CD4-positive, alpha-beta T cell (primary cell): ENCODE results near the gene POLE. TPM values are rescaled to one million over a fixed set of nuclear protein-coding genes. Genes with fewer than 3 reads are reported as not detected.

Experiments
- ATAC-seq: fragments of 200-7000 bp; cut with Tn5 transposase; one replicate; pipeline ENCODE4 v1.10.0; 2022; ENCODE audit warnings: mild to moderate bottlenecking; ENCODE audit not compliant: poor library complexity
- CTCF ChIA-PET: fragments of 350-600 bp; sonication (Branson Sonifier 250); formaldehyde crosslinking; loops from one replicate; lab custom pipeline; 2021; ENCODE audit warnings: antibody characterized with exemption, inconsistent platforms; lab: Charles Lee
- POLR2A ChIA-PET: fragments of 350-600 bp; sonication (Branson Sonifier 250); formaldehyde crosslinking; loops from one replicate; lab custom pipeline; 2021; ENCODE audit warnings: antibody characterized with exemption, inconsistent platforms; lab: Charles Lee
- DNase-seq, 14 experiments: peaks; one replicate each; pipeline ENCODE4 v3.0.0-alpha.2; 2013 to 2020; ENCODE audit warnings: mixed read lengths in 2 of 14
- H3K27ac ChIP-seq, 2 donors: one replicate each; pipeline versions ENCODE4 v1.5.1 to v1.7.0; 2013; ENCODE audit warnings: low read length in 2 of 2, low read depth in 1 of 2, mild to moderate bottlenecking in 1 of 2
- H3K27me3 ChIP-seq, 2 experiments: 1 replicate in 1 of 2; 2 replicates in 1 of 2; pipeline versions ENCODE4 v1.6.1 to v1.7.0; 2013; ENCODE audit warnings: low read length in 2 of 2, control low read depth in 1 of 2, mild to moderate bottlenecking in 1 of 2, moderate library complexity in 1 of 2; ENCODE audit not compliant: insufficient read depth in 2 of 2, control insufficient read depth in 1 of 2
- H3K36me3 ChIP-seq: one replicate; pipeline ENCODE4 v1.6.1; 2013; ENCODE audit warnings: low read length, control low read depth; ENCODE audit not compliant: insufficient read depth
- H3K4me1 ChIP-seq: one replicate; pipeline ENCODE4 v1.6.1; 2013; ENCODE audit warnings: low read length, control low read depth; ENCODE audit not compliant: insufficient read depth
- H3K4me3 ChIP-seq: one replicate; pipeline ENCODE4 v1.5.1; 2013; ENCODE audit warnings: mild to moderate bottlenecking, low read length, moderate library complexity
- H3K9me3 ChIP-seq, 2 experiments: 1 replicate in 1 of 2; 2 replicates in 1 of 2; pipeline versions ENCODE4 v1.6.1 to v1.7.0; 2013; ENCODE audit warnings: low read length in 2 of 2, mild to moderate bottlenecking in 2 of 2, control low read depth in 1 of 2, moderate library complexity in 1 of 2; ENCODE audit not compliant: control insufficient read depth in 1 of 2, insufficient read depth in 1 of 2
- H3K27ac Mint-ChIP-seq: one replicate; pipeline ENCODE4 v1.8.0; 2020; ENCODE audit warnings: mixed read lengths
- H3K27me3 Mint-ChIP-seq: one replicate; pipeline ENCODE4 v1.8.0; 2021; ENCODE audit warnings: mixed read lengths
- H3K36me3 Mint-ChIP-seq: one replicate; pipeline ENCODE4 v1.8.0; 2021; ENCODE audit warnings: low read depth, mixed read lengths
- H3K4me1 Mint-ChIP-seq: one replicate; pipeline ENCODE4 v1.8.0; 2021; ENCODE audit warnings: low read depth, mixed read lengths
- H3K4me3 Mint-ChIP-seq: one replicate; pipeline ENCODE4 v1.8.0; 2020; ENCODE audit warnings: mild to moderate bottlenecking, mixed read lengths
- H3K9me3 Mint-ChIP-seq: one replicate; pipeline ENCODE4 v1.8.0; 2020; ENCODE audit warnings: mixed read lengths
- CTCF ChIP-seq: fragments of 200-600 bp; IDR thresholded peaks from one replicate; pipeline ENCODE4 v1.8.0; 2022; ENCODE audit warnings: antibody characterized with exemption, mild to moderate bottlenecking
- intact Hi-C, 2 experiments: fragments of 100-400 bp; cut with DNase I in 1 of 2; cut with micrococcal nuclease in 1 of 2; formaldehyde crosslinking; loops; one replicate each; pipeline versions ENCODE4 v1.15.1 to v1.9.0; 2023 to 2025; cut with DNase I, micrococcal nuclease
- total RNA-seq, 174 experiments: library from RNA in 2 of 174; stranded (reverse) in 2 of 174; gene quantifications; one replicate each; pipeline ENCODE4 v1.2.3 and lab custom pipeline; 2021 to 2026

Gene POLE
- total RNA-seq, 2 experiments from 2014 or later = 41.8 to 46.1 TPM

DNA sequence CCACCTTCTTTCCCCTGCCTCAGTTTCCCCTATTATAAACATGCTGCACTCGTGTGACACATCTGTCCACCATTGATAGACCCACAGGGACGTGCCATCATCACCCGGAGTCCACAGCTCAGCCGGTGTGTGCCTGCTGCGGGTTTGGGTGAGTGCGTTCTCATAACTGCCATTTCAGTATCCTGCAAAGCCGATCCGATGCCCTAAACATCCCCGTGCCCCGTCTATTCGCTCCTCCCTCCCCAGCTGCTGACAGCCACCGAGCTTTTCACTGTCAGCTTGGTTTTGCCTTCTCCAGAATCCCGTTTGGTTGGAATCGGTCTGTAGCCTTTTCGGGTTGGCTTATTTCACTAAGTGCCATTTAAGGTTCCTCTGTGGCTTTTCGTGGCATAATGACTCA is 80.7 kb downstream of the POLE start:
- POLR2A ChIA-PET = no interaction called here
- no peak overlapping the region for H3K4me3 ChIP-seq
- H3K4me1 ChIP-seq = peaks cover 10% of the 10 kb centered on the region
- CTCF ChIA-PET = no interaction called here
- DNase-seq = no peak
- intact Hi-C loops = no loop called here
- Mint-ChIP-seq H3K4me3 (no peak overlapping the region), H3K27ac (no peak overlapping the region), H3K27me3 (peaks cover 69% of the 10 kb centered on the region), H3K9me3 (no peaks in the 10 kb centered on the region), H3K4me1 (peaks cover 7% of the 10 kb centered on the region), H3K36me3 (no peaks in the 10 kb centered on the region)
- no peaks in the 10 kb centered on the region for H3K36me3 ChIP-seq
- H3K27me3 ChIP-seq = peaks cover 34 to 61% of the 10 kb centered on the region in 2 experiments
- ATAC-seq = no peak
- no peak for TF ChIP-seq CTCF
- H3K9me3 ChIP-seq = peaks cover 0 to 32% of the 10 kb centered on the region in 2 experiments
- H3K27ac ChIP-seq = no peak overlapping the region

GRCh38 chr12:132605892-132606291 is 81.2 kb downstream of the POLE start:
- H3K4me1 ChIP-seq = peaks cover 14% of the 10 kb centered on the region
- H3K27ac Mint-ChIP-seq = no peak overlapping the region
- H3K27me3 Mint-ChIP-seq = peaks cover 66% of the 10 kb centered on the region
- no peak overlapping the region for H3K4me3 Mint-ChIP-seq
- POLR2A ChIA-PET = no interaction called here
- H3K36me3 ChIP-seq = no peaks in the 10 kb centered on the region
- ATAC-seq (no peak), DNase-seq (no peak)
- H3K27ac ChIP-seq = no peak overlapping the region
- H3K27me3 ChIP-seq = peaks cover 31 to 60% of the 10 kb centered on the region in 2 experiments
- H3K4me1 Mint-ChIP-seq = peaks cover 7% of the 10 kb centered on the region
- H3K9me3 ChIP-seq = peaks cover 0 to 31% of the 10 kb centered on the region in 2 experiments
- no peaks in the 10 kb centered on the region for H3K9me3 Mint-ChIP-seq
- H3K36me3 Mint-ChIP-seq = no peaks in the 10 kb centered on the region
- no peak overlapping the region for H3K4me3 ChIP-seq
- CTCF ChIA-PET = no interaction called here
- no peak for TF ChIP-seq CTCF
- intact Hi-C loops = no loop called here

DNA sequence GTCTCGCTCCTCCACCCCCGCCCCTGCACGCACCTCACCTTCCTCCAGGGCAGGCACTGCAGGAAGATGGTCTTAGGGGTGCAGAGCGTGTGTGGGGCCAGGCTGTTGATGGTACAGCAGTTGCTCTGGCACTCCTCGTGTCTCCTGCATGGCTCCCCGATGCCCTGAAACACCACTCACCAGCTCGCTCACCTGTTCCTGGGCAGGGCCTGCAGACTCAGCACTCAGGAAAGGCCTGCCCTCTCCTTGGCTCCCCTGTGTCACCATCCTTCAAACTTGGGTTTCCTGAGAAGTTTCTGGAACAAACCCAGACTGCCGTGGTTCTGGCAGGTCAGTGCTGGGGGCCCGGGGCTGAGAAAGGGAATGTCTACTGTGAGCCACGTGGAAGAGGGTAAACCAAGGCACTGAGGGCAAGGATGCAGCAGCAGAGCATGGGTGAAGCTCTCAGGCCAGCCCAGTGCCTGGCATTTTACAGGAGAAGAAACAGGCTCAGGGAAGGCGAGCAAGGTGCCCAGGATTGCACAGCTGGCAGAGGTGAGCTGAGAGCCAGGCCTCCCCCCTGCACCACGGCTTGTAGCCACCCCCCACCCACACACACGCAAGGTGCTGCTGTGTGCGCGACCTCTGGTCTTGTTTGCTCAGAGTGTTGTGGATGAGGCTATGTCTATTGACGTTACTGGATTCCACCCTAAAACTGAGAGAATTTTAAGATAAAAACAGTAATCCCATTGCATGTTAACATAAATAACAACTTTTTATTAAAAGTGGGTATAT is 82.3 kb downstream of the POLE start:
- no peak overlapping the region for H3K4me3 ChIP-seq
- ATAC-seq (no peak), DNase-seq (peak in 1 of 14 experiments; percentile 6)
- POLR2A ChIA-PET = no interaction called here
- no peaks in the 10 kb centered on the region for H3K36me3 ChIP-seq
- CTCF ChIA-PET = no interaction called here
- no peaks in the 10 kb centered on the region for H3K9me3 Mint-ChIP-seq
- TF ChIP-seq CTCF = no peak
- H3K27me3 Mint-ChIP-seq = peaks cover 59% of the 10 kb centered on the region
- peaks cover 25 to 50% of the 10 kb centered on the region in 2 experiments for H3K27me3 ChIP-seq
- H3K4me1 ChIP-seq = peaks cover 17% of the 10 kb centered on the region
- H3K36me3 Mint-ChIP-seq = no peaks in the 10 kb centered on the region
- H3K9me3 ChIP-seq = peaks cover 0 to 23% of the 10 kb centered on the region in 2 experiments
- intact Hi-C loops = no loop called here
- no peak overlapping the region for H3K27ac ChIP-seq
- peaks cover 7% of the 10 kb centered on the region for H3K4me1 Mint-ChIP-seq
- no peak overlapping the region for H3K4me3 Mint-ChIP-seq
- H3K27ac Mint-ChIP-seq = no peak overlapping the region
